ENCODE data around the gene TGFA.

TGFA gene

GRCh38 chr2:70527447-70528080 is 26.1 kb downstream of the TGFA start:
- DNase-seq: no peak
- Histone ChIP-seq H3K27ac (no peak overlapping the region), H3K36me3 (no peaks in the 10 kb centered on the region), H3K9me3 (ENCODE audit: severe bottlenecking) (no peaks in the 10 kb centered on the region), H3K27me3 (ENCODE audit: insufficient read depth, low read depth, severe bottlenecking) (no peaks in the 10 kb centered on the region), H3K4me3 (ENCODE audit: low read depth, low read length) (no peak overlapping the region)
- TF ChIP-seq CTCF (IDR thresholded peaks at IDR 0.05; ENCODE audit: low read depth, low read length): no peak

GRCh38 chr2:70526126-70526525 is 27.5 kb downstream of the TGFA start:
- no peaks in the 10 kb centered on the region for H3K36me3 ChIP-seq
- TF ChIP-seq CTCF (IDR thresholded peaks at IDR 0.05; ENCODE audit: low read depth, low read length): no peak
- no peak overlapping the region for H3K27ac ChIP-seq
- H3K4me3 ChIP-seq (ENCODE audit: low read depth, low read length): no peak overlapping the region
- no peak for DNase-seq
- no peaks in the 10 kb centered on the region for H3K27me3 ChIP-seq (ENCODE audit: insufficient read depth, low read depth, severe bottlenecking)
- no peaks in the 10 kb centered on the region for H3K9me3 ChIP-seq (ENCODE audit: severe bottlenecking)

GRCh38 chr2:70525032-70525431 is 28.6 kb downstream of the TGFA start:
- H3K27me3 ChIP-seq (ENCODE audit: insufficient read depth, low read depth, severe bottlenecking): no peaks in the 10 kb centered on the region
- no peak overlapping the region for H3K27ac ChIP-seq
- H3K9me3 ChIP-seq (ENCODE audit: severe bottlenecking): no peaks in the 10 kb centered on the region
- H3K36me3 ChIP-seq: no peaks in the 10 kb centered on the region
- no peak overlapping the region for H3K4me3 ChIP-seq (ENCODE audit: low read depth, low read length)
- no peak for DNase-seq
- TF ChIP-seq CTCF (IDR thresholded peaks at IDR 0.05; ENCODE audit: low read depth, low read length): no peak

GRCh38 chr2:70523996-70524965 is 29.3 kb downstream of the TGFA start:
- Histone ChIP-seq H3K36me3 (no peaks in the 10 kb centered on the region), H3K9me3 (ENCODE audit: severe bottlenecking) (no peaks in the 10 kb centered on the region), H3K27ac (no peak overlapping the region), H3K27me3 (ENCODE audit: insufficient read depth, low read depth, severe bottlenecking) (no peaks in the 10 kb centered on the region), H3K4me3 (ENCODE audit: low read depth, low read length) (no peak overlapping the region)
- no peak for DNase-seq
- no peak for TF ChIP-seq CTCF (IDR thresholded peaks at IDR 0.05; ENCODE audit: low read depth, low read length)

- H3K4me3 ChIP-seq (ENCODE audit: low read depth, low read length): no peak overlapping the region
- H3K27ac ChIP-seq: no peak overlapping the region
- no peaks in the 10 kb centered on the region for H3K9me3 ChIP-seq (ENCODE audit: severe bottlenecking)
- TF ChIP-seq CTCF (IDR thresholded peaks at IDR 0.05; ENCODE audit: low read depth, low read length): no peak
- no peak for DNase-seq
- no peaks in the 10 kb centered on the region for H3K36me3 ChIP-seq
- no peaks in the 10 kb centered on the region for H3K27me3 ChIP-seq (ENCODE audit: insufficient read depth, low read depth, severe bottlenecking)
Observed at GRCh38 chr2:70523672-70523995, 30.0 kb downstream of the TGFA start.
